ENCODE results near the gene LYZL2.

The LYZL2 gene

GRCh38 chr10:30562787-30563186 is 66.8 kb downstream of the LYZL2 start:
- DNase-seq (ENCODE audit: low read depth), result no peak
- no peak overlapping the region for H3K4me3 ChIP-seq (ENCODE audit: low read depth, low read length)
- TF ChIP-seq, protein P1, sequence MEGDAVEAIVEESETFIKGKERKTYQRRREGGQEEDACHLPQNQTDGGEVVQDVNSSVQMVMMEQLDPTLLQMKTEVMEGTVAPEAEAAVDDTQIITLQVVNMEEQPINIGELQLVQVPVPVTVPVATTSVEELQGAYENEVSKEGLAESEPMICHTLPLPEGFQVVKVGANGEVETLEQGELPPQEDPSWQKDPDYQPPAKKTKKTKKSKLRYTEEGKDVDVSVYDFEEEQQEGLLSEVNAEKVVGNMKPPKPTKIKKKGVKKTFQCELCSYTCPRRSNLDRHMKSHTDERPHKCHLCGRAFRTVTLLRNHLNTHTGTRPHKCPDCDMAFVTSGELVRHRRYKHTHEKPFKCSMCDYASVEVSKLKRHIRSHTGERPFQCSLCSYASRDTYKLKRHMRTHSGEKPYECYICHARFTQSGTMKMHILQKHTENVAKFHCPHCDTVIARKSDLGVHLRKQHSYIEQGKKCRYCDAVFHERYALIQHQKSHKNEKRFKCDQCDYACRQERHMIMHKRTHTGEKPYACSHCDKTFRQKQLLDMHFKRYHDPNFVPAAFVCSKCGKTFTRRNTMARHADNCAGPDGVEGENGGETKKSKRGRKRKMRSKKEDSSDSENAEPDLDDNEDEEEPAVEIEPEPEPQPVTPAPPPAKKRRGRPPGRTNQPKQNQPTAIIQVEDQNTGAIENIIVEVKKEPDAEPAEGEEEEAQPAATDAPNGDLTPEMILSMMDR (IDR thresholded peaks at IDR 0.05; ENCODE audit: low read depth, low read length, missing control alignments), result no peak
